K562 (cell line): ENCODE data around the gene RABIF. TPM values are rescaled to one million over a fixed set of nuclear protein-coding genes. Genes with fewer than 3 reads are reported as not detected.

ENCODE experiments used
- ADNP ChIP-seq: fragments of 200-800 bp; sonication (Bioruptor generic); IDR thresholded peaks from 2 replicates; pipeline ENCODE4 v1.6.1; 2016; ENCODE audit warnings: missing genetic modification characterization, missing compliant biosample characterization
- ARNT ChIP-seq, 2 experiments: fragments of 450-650 bp; IDR thresholded peaks; 2 replicates each; pipeline ENCODE4 v1.6.1; 2016; ENCODE audit warnings: mild to moderate bottlenecking in 1 of 2
- FOXA3 ChIP-seq, 2 experiments: fragments of 450-650 bp in 1 of 2; sonication (generic) in 1 of 2; formaldehyde crosslinking; IDR thresholded peaks in 1 of 2; conservative IDR thresholded peaks in 1 of 2; 2 replicates each; pipeline versions ENCODE4 v1.4.0 to v1.8.0; 2020 to 2022; ENCODE audit warnings: mild to moderate bottlenecking in 2 of 2, missing genetic modification reagents in 1 of 2
- GATA2 ChIP-seq: sonication (generic); formaldehyde crosslinking; IDR thresholded peaks from 2 replicates; pipeline ENCODE4 v1.4.0; 2020; ENCODE audit warnings: mild to moderate bottlenecking, missing genetic modification reagents
- HDAC2 ChIP-seq: fragments of 450-650 bp; IDR thresholded peaks from 2 replicates; pipeline ENCODE4 v1.6.1; 2016; ENCODE audit warnings: mild to moderate bottlenecking
- KLF16 ChIP-seq: IDR thresholded peaks from 2 replicates; pipeline ENCODE4 v1.6.1; 2016; ENCODE audit warnings: antibody characterized with exemption
- NCOR1 ChIP-seq: fragments of 450-650 bp; IDR thresholded peaks from 2 replicates; pipeline ENCODE4 v1.6.1; 2016; ENCODE audit warnings: mild to moderate bottlenecking, moderate library complexity
- OTX1 ChIP-seq: fragments of 450-650 bp; formaldehyde crosslinking; IDR thresholded peaks from 2 replicates; pipeline ENCODE4 v1.4.0; 2022; ENCODE audit warnings: mild to moderate bottlenecking
- TEAD4 ChIP-seq, 2 experiments: sonication (generic) in 1 of 2; formaldehyde crosslinking in 1 of 2; IDR thresholded peaks; 2 replicates each; pipeline versions ENCODE4 v1.6.1 to v1.8.0; 2012 to 2022; ENCODE audit warnings: borderline replicate concordance in 1 of 2, inconsistent platforms in 1 of 2, low read length in 1 of 2, mild to moderate bottlenecking in 1 of 2, missing genetic modification reagents in 1 of 2
- TRIM28 ChIP-seq: fragments of 450-650 bp; IDR thresholded peaks from 2 replicates; pipeline ENCODE4 v1.6.1; 2017
- VEZF1 ChIP-seq: fragments of 200-800 bp; sonication (Bioruptor generic); IDR thresholded peaks from 2 replicates; pipeline ENCODE4 v1.6.1; 2017; ENCODE audit warnings: missing genetic modification characterization, missing compliant biosample characterization
- ZBTB49 ChIP-seq: sonication (generic); formaldehyde crosslinking; IDR thresholded peaks from 2 replicates; pipeline ENCODE4 v1.8.0; 2022; ENCODE audit warnings: missing genetic modification reagents, mild to moderate bottlenecking, borderline replicate concordance
- ZC3H11A ChIP-seq: IDR thresholded peaks from 2 replicates; pipeline ENCODE4 v1.6.1; 2012; ENCODE audit warnings: low read depth, low read length, improper control_type of control experiment
- ZNF24 ChIP-seq: fragments of 450-650 bp; IDR thresholded peaks from 2 replicates; pipeline ENCODE4 v1.6.1; 2016
- ZNF696 ChIP-seq: fragments of 250-450 bp; sonication (Bioruptor Pico); conservative IDR thresholded peaks from 2 replicates; pipeline ENCODE4 v1.4.0; 2020; ENCODE audit warnings: mild to moderate bottlenecking, moderate library complexity
- polyA plus RNA-seq, 8 experiments: library from polyadenylated mRNA; depleted of rRNA in 4 of 8; stranded (reverse) in 5 of 8; unstranded in 3 of 8; fragments of >200 nt; fragmentation: Nextera tagmentation in 2 of 8; fragmentation: Illumina TruSeq in 1 of 8; extraction: Ambion mirVana in 2 of 8; extraction: Trizol in 1 of 8; gene quantifications; 2 replicates each; pipeline versions ENCODE4 v1.2.1 to v1.2.3, GENCODE V29; 2011 to 2014; ENCODE audit warnings: inconsistent platforms in 1 of 8, missing spikeins in 1 of 8
- total RNA-seq, 7 experiments: library from RNA; depleted of rRNA in 6 of 7; stranded (reverse); fragments of >200 nt in 6 of 7; fragmentation: Illumina TruSeq in 2 of 7; extraction: Trizol in 2 of 7; gene quantifications; 2 replicates each; pipeline versions ENCODE4 v1.2.1 to v1.2.3, GENCODE V29; 2011 to 2021; ENCODE audit warnings: low replicate concordance in 1 of 7
- TF ChIP-seq, protein P1 (sequence below), 2 experiments: fragments of 450-650 bp; IDR thresholded peaks; 2 replicates each; pipeline ENCODE4 v1.6.1; 2016
- TF ChIP-seq, protein P2 (sequence below): fragments of 450-650 bp; IDR thresholded peaks from 2 replicates; pipeline ENCODE4 v1.6.1; 2017; ENCODE audit warnings: antibody characterized with exemption
- TF ChIP-seq, protein P3 (sequence below), 3 experiments: IDR thresholded peaks in 2 of 3; conservative IDR thresholded peaks in 1 of 3; 2 replicates each; pipeline ENCODE4 v1.5.1; 2011 to 2012; ENCODE audit warnings: low read length in 3 of 3, mild to moderate bottlenecking in 3 of 3, control low read depth in 2 of 3, improper control_type of control experiment in 1 of 3, inconsistent platforms in 1 of 3, low read depth in 1 of 3, mixed read lengths in 1 of 3, moderate library complexity in 1 of 3; ENCODE audit not compliant: insufficient read depth in 2 of 3

The RABIF gene
- total and polyA plus RNA-seq, 9 of the 15 experiments (the other 6 are each of a cell fraction or from before 2014, with no cell fraction given): 7.4 to 20.1 (median 11.0) TPM

- TF ChIP-seq, protein P1, sequence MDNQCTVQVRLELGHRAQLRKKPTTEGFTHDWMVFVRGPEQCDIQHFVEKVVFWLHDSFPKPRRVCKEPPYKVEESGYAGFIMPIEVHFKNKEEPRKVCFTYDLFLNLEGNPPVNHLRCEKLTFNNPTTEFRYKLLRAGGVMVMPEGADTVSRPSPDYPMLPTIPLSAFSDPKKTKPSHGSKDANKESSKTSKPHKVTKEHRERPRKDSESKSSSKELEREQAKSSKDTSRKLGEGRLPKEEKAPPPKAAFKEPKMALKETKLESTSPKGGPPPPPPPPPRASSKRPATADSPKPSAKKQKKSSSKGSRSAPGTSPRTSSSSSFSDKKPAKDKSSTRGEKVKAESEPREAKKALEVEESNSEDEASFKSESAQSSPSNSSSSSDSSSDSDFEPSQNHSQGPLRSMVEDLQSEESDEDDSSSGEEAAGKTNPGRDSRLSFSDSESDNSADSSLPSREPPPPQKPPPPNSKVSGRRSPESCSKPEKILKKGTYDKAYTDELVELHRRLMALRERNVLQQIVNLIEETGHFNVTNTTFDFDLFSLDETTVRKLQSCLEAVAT (IDR thresholded peaks at IDR 0.05): 0 out of 4 replicates have a peak, but pooled peaks of 1 of the 2 experiments have one; percentile 16
- peak in 1 of 2 experiments; percentile 89; a peak in 2 of 4 replicates for TF ChIP-seq ARNT (IDR thresholded peaks at IDR 0.05)
- peak; percentile 12; the same call in 1 of the 2 replicates for TF ChIP-seq TRIM28
- peak; percentile 75; the same call in 1 of the 2 replicates for TF ChIP-seq HDAC2
- TF ChIP-seq GATA2 (CRISPR knock-in tag): peak; percentile 81
- TF ChIP-seq TEAD4 (IDR thresholded peaks at IDR 0.05; ENCODE audit: low read length): peak; percentile 80
- TF ChIP-seq TEAD4 (CRISPR knock-in tag; IDR thresholded peaks at IDR 0.05; ENCODE audit: borderline replicate concordance): no peak
- peak; percentile 56; the same call in 1 of the 2 replicates for TF ChIP-seq ADNP (tag)
- TF ChIP-seq ZC3H11A: 0 out of 2 replicates have a peak, but pooled peaks have one; percentile 89
- 0 out of 4 replicates have a peak, but pooled peaks of 1 of the 2 experiments have one; percentile 16 for TF ChIP-seq FOXA3 (CRISPR knock-in tag; conservative IDR thresholded peaks at IDR 0.05 in 1 of 2, IDR thresholded peaks at IDR 0.05 in 1 of 2)
- TF ChIP-seq VEZF1 (CRISPR knock-in tag): peak; percentile 54; the same call in 1 of the 2 replicates
- TF ChIP-seq, protein P2, sequence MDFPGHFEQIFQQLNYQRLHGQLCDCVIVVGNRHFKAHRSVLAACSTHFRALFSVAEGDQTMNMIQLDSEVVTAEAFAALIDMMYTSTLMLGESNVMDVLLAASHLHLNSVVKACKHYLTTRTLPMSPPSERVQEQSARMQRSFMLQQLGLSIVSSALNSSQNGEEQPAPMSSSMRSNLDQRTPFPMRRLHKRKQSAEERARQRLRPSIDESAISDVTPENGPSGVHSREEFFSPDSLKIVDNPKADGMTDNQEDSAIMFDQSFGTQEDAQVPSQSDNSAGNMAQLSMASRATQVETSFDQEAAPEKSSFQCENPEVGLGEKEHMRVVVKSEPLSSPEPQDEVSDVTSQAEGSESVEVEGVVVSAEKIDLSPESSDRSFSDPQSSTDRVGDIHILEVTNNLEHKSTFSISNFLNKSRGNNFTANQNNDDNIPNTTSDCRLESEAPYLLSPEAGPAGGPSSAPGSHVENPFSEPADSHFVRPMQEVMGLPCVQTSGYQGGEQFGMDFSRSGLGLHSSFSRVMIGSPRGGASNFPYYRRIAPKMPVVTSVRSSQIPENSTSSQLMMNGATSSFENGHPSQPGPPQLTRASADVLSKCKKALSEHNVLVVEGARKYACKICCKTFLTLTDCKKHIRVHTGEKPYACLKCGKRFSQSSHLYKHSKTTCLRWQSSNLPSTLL: peak; percentile 84
- peak; percentile 63 for TF ChIP-seq NCOR1
- no peak for TF ChIP-seq ZNF24
- TF ChIP-seq OTX1 (CRISPR knock-in tag): 0 out of 2 replicates have a peak, but pooled peaks have one; percentile 37
- TF ChIP-seq ZNF696 (CRISPR knock-in tag): no peak
- no peak for TF ChIP-seq ZBTB49 (CRISPR knock-in tag)
- TF ChIP-seq, protein P3, sequence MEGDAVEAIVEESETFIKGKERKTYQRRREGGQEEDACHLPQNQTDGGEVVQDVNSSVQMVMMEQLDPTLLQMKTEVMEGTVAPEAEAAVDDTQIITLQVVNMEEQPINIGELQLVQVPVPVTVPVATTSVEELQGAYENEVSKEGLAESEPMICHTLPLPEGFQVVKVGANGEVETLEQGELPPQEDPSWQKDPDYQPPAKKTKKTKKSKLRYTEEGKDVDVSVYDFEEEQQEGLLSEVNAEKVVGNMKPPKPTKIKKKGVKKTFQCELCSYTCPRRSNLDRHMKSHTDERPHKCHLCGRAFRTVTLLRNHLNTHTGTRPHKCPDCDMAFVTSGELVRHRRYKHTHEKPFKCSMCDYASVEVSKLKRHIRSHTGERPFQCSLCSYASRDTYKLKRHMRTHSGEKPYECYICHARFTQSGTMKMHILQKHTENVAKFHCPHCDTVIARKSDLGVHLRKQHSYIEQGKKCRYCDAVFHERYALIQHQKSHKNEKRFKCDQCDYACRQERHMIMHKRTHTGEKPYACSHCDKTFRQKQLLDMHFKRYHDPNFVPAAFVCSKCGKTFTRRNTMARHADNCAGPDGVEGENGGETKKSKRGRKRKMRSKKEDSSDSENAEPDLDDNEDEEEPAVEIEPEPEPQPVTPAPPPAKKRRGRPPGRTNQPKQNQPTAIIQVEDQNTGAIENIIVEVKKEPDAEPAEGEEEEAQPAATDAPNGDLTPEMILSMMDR (IDR thresholded peaks at IDR 0.05 in 2 of 3, conservative IDR thresholded peaks at IDR 0.05 in 1 of 3; ENCODE audit: insufficient read depth in 2 of 3, low read depth in 1 of 3, low read length in 3 of 3): peak; percentile 47 to 75 (median 51); a peak in 5 of 6 replicates
- TF ChIP-seq KLF16: peak; percentile 80
These were observed 49.5 kb upstream of the RABIF start (continued) for GRCh38 chr1:202938287-202938925.
